ENCODE measurements around the gene TAP1.

The TAP1 gene

DNA sequence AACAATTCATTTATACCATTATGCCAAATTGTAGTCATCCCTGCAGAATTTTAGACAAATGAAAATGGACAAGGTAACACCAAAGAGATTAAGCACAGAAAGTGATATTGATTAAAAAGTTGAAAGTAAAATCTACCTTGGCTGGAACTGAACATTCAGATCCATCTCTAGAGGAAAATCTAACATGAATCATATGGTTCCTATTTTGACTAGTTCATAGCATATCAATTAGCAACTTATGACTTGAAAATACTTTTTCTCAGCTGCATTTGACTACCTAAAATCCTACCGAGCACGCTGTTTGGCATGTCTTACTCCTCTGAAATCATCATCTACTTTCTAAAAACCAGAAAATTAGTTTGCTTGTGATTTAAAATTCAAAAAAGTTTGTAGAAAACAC lies 23.1 kb upstream of the TAP1 start:
- TF ChIP-seq GATA3 (IDR thresholded peaks at IDR 0.05; ENCODE audit: low read depth, low read length) (no peak), GATA2 (IDR thresholded peaks at IDR 0.05; ENCODE audit: low read depth, low read length) (no peak)

DNA sequence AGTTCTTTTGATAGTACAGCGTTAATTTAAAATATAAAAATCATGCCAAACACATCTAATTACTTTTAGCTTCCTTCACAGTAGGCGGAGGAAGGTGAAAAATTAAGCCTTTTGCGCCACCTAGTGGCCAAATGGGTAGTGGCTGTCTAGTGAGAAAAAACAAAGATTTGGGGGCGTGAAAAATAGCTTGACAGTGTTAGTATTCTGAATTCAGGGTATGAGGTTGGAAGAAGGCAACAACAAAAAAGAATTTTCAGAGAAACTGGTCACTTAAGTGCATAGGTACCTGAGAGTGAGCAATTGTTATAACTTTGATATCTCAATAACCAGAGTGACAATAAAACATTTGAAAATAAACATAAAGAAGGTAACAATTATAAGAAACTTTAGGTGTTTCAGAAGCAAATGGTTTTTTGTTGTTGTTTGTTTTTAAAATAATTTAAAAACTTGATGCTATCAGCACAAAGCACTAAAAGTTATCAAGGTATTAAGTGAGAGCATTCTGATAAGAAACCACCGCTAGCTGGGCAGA lies 14.8 kb upstream of the TAP1 start:
- no peak for TF ChIP-seq GATA2 (IDR thresholded peaks at IDR 0.05; ENCODE audit: low read depth, low read length)

DNA sequence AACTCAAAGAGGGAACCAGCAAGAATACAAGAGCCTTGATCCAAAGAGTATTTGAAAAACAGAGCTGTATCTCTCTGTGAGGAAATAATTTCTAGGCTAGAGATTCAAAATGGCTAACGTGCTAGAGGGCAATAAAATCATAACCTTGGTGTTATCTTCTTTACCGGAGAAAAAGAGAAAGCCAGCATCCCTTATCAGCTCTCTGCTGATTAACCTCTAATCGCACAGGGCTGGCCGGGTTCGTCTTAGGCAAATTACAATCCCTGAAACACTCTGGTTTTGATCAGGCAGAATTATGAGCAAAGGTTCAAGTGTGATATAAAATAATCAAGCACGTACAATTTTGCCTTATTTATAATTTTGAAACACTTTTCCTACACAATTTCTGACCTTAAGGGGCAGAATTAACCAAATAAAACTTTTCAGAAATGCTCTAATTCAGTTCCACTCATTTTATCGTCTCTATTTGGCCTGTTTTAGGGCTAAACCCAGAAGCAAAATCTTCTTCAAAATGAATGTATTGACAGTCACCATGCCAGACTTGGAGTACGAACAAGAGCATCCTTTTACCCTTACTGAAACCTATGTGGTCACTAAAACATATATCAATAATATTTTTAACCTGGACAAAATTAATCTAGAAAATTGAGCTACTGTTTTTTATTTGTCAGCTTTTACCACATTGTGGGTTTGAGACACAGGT lies 14.2 kb upstream of the TAP1 start:
- no peak for TF ChIP-seq GATA3 (IDR thresholded peaks at IDR 0.05; ENCODE audit: low read depth, low read length)
- no peak for TF ChIP-seq GATA2 (IDR thresholded peaks at IDR 0.05; ENCODE audit: low read depth, low read length)

DNA sequence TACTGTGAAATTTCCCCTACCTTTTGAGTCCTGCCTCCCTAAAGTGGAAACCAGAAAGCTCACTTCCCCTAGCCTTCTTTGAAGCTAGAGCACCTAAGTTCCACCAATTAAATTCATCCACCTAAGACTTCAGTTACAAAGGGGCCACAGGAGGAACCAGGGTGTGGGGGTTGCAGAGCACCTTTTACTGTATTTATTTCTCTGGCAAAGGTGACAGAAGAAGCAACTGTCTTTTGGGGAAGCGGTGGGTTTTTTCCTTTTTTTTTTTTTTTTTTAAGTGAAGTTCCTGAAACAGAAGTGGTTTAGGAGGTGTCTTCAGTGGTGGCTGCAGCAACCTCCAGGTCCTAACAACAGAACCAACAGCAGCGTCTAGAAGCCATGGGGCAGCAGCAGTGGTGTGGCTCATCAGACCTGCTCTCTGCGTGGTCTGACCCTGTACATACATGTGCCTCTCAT lies 13.5 kb upstream of the TAP1 start:
- TF ChIP-seq GATA3 (IDR thresholded peaks at IDR 0.05; ENCODE audit: low read depth, low read length) (no peak), GATA2 (IDR thresholded peaks at IDR 0.05; ENCODE audit: low read depth, low read length) (no peak)

DNA sequence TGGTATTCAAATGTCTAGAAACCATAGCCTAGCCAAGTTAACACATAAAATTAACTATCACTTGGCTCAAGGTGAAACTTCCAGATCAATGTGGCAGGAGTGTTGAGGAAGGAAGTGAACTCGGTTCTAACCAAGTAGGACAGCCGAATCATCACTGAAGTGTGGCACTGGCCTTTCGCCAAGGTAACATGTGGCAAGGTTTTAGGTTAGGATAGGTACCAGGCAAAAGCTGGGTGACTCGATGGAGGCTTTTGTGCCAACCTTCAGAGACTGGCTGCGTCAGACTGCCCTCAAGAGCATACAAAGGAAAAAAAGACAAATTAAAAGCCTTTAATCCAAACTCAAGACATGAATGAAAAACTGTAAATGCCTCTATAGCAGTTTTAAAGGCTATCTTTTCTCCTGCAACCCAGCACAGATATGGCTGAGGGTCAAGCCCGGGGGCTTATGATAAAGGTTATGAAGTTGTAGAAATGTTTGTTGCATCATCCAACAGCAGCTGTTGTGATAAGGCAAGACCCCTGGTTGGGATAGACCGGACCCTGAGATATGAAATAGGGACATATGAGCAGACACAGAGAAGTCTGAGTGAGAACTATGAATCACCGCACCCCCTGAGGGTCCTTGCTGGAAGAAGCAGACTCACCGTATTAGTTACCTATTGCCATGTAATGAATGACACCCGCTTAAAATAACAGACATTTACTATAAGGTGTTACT lies 12.4 kb upstream of the TAP1 start:
- no peak for TF ChIP-seq GATA2 (IDR thresholded peaks at IDR 0.05; ENCODE audit: low read depth, low read length)
- no peak for TF ChIP-seq GATA3 (IDR thresholded peaks at IDR 0.05; ENCODE audit: low read depth, low read length)

DNA sequence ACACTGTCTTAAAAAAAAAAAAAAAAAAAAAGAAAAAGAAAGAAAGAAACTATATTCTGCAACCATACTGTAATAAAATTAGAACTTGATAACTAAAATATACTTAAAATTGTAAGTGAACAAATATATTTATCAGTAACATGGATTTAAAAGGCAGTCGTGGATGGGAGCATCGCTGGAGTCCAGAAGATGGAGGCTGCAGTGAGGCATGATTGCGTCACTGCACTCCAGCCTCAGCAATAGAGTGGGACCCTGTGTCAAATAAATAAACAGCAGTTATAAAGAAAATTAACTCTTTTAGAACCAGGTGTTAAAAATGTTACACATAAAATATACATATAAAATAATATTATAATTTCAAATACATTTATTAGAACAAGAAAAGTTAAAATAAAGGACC lies 9.2 kb upstream of the TAP1 start:
- TF ChIP-seq GATA3 (IDR thresholded peaks at IDR 0.05; ENCODE audit: low read depth, low read length) (no peak), GATA2 (IDR thresholded peaks at IDR 0.05; ENCODE audit: low read depth, low read length) (no peak)

DNA sequence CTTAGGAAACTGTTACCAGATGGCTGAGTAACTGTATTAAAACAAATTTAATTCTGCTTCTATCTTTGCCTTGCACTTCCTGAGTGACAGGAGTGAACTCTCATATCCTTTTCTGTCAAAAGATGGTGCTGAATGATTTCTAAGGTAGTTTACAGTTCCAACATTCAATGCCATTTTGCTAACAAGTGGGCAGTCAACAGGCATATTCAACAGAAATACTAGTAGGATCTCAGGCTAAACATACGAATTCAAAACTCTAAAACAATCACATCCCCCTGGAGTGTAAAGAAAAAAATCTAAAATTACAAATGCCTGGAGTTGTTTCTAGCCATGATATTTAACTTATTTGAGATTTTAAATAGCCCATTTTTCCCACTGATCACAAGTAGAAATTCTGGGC lies 7.2 kb upstream of the TAP1 start:
- TF ChIP-seq GATA3 (IDR thresholded peaks at IDR 0.05; ENCODE audit: low read depth, low read length) (no peak), GATA2 (IDR thresholded peaks at IDR 0.05; ENCODE audit: low read depth, low read length) (no peak)

DNA sequence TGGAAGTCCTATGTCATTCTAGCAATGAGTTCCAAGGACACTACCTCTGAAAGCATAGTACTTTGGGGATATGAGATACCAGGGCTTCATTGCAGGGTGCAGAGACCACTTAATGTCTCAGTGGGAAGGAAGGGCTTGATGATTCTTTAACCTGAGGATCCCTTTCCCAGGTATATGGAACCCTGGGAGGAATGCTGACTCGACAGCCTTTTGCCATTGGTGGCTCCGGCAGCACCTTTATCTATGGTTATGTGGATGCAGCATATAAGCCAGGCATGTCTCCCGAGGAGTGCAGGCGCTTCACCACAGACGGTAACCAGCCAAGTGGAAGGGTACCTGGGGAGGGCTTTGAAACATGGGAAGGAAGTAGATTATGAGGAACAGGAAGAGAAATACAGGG lies 4.7 kb upstream of the TAP1 start:
- no peak for TF ChIP-seq GATA3 (IDR thresholded peaks at IDR 0.05; ENCODE audit: low read depth, low read length)
- no peak for TF ChIP-seq GATA2 (IDR thresholded peaks at IDR 0.05; ENCODE audit: low read depth, low read length)

DNA sequence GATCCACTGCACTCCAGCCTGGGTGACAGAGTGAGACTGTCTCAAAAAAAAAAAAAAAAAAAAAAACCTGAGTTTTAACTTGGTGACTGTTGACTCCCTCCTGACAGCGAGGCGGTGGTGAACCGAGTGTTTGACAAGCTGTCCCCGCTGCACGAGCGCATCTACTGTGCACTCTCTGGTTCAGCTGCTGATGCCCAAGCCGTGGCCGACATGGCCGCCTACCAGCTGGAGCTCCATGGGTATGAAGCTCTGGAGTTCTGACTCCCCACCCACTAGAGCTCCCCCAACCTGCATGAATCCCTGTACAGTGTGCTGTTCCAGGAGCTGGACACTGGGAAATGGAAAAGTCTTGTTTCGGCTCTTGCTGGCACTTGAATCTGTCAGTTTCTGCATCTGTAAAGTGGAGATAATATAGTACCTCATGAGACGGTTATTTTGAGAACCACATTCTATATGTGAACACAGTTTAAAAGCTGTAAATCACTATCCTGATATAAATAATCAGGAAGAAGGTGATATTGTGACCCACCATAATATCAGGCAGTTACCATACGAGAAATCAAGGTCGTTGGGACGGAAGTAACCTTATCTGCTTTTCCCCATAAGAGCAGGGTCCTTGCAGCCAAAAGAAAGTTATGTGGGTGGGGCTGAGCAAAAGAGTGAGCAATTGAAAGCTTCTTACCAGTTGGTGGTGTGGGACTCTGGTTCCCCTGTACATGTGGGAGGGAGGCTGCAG lies 3.8 kb upstream of the TAP1 start:
- TF ChIP-seq GATA3 (IDR thresholded peaks at IDR 0.05; ENCODE audit: low read depth, low read length) (no peak), GATA2 (IDR thresholded peaks at IDR 0.05; ENCODE audit: low read depth, low read length) (no peak)

DNA sequence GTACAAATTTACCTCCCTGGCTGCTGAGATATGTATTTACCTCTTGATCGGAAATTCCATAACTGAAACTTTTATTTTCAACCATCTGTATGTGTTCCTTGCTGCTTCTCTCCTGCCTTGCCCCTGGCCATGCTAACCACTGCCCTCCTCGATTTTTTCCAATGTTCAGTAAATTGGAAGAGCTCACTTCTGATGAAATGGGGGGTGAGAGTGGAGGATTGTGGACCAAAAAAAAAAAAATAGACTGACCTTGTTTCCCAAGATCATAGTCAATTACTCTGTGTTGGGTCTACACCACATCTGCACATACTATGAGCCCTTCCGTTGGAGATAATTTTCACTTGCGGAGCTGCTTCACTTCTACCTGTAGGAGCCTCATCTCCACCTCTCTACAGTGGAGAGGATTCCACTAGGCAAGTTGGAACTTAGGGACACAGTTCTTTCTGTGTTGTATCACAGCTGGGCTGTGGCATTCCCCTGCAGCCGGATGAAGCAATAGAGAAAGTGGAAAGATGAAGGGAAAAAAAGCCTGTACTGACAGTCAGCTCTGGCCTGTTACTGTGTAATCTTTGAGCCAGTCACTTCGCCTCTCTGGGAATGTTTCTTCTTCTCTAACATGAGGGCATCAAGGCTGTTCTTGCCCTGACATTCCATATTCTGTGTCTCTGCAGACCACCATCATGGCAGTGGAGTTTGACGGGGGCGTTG lies 2.1 kb upstream of the TAP1 start:
- TF ChIP-seq GATA3 (IDR thresholded peaks at IDR 0.05; ENCODE audit: low read depth, low read length), result no peak
- TF ChIP-seq GATA2 (IDR thresholded peaks at IDR 0.05; ENCODE audit: low read depth, low read length), result no peak

DNA sequence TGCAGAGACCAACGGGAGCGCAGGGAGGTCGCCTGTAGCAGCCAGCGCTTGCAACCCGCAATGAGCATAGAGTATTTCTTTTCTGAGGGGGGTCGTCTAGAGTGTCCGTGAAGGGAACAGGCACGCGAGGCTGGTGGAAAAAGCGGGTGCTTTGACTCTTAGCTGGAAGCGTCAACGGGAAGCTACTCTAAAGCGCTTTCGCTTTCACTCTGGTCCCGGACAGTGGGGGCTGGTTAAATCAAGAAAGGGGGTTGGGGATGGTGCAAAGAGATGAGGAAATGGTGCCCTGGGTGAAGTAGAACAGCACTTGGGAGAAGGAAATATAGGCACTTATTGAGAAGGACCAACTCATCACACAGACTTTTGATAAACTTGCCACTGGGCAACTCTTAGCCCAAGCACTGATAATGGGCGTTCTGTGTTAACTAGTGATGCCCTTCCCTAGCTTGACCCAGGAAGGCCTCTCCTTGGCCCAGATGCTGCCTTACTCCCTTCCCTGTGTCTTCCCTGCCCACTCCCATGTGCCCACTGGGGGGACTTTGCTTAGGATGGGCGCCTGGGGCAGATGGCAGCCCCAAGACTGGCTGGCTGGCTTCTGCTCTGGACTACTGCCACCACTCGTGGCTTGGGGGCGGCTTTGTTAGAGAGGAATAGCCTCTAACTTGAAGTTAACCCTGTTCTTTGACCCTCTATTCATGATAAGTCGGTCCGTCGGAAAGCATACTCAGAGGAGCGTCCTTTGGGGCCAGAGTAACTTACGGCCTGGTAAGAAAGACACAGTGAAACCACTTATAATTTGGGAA lies 1.1 kb upstream of the TAP1 start:
- TF ChIP-seq GATA3 (IDR thresholded peaks at IDR 0.05; ENCODE audit: low read depth, low read length) (no peak), GATA2 (IDR thresholded peaks at IDR 0.05; ENCODE audit: low read depth, low read length) (no peak)

DNA sequence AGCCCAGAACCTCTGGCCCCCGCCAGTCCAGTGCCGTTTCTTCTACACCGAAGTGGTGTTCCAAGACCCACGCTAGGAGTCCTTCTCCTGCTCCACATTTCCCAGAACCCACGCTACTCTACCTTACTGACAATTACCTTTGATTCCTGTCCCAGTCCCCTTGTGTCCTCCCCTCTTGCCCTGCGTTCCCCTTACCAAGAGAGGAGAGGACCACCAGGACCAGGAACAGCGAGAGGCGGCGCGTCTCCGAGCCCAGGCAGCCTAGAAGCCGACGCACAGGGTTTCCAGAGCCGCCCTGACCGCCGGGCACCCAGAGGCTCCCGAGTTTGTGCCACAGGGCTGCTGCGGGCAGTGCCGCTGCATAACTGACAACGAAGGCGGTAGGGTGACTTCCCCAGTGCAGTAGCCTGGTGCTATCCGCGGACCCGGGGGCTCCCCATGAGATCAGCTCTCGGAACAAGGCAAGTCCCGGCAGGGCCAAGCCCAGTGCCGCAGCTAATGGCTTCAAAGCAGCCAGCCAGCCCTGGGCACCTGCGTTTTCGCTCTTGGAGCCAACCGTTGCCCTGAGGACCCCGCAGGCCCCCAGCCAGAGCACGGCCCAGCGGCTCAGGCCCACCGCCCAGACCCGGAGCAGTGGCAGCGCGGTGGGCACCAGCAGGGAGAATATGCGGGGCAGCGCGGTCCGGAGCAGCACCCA lies 512 bp downstream of the TAP1 start:
- no peak for TF ChIP-seq GATA3 (IDR thresholded peaks at IDR 0.05; ENCODE audit: low read depth, low read length)
- no peak for TF ChIP-seq GATA2 (IDR thresholded peaks at IDR 0.05; ENCODE audit: low read depth, low read length)

Measured in SH-SY5Y (cell line).